ENCODE results near the gene PRELID1. TPM values are rescaled to one million over a fixed set of nuclear protein-coding genes. Genes with fewer than 3 reads are reported as not detected.

Gene PRELID1
- total and polyA plus RNA-seq, 10 of the 15 experiments (the other 5 are each of a cell fraction or from before 2014, with no cell fraction given) = 30.9 to 584 (median 254) TPM

Other genes with a start within 250 kb of the PRELID1 start
Only the 7 nearest of the 15 such genes appear.
- 25.7 and 31.0 TPM in 2 replicates for gene RAB24, start 80 bp upstream of the PRELID1 start, total RNA-seq (2014; rRNA removed)
- gene RAB24, start 80 bp upstream of the PRELID1 start, total RNA-seq (2014; rRNA removed; fragmentation: Illumina TruSeq; extraction: Trizol) = 11.9 and 12.1 TPM in 2 replicates
- gene RAB24, start 80 bp upstream of the PRELID1 start, total RNA-seq (2021) = 27.6 and 30.3 TPM in 2 replicates
- gene RAB24, start 80 bp upstream of the PRELID1 start, polyA plus RNA-seq (2011; rRNA removed) = 15.0 and 22.3 TPM in 2 replicates
- gene RAB24, start 80 bp upstream of the PRELID1 start, polyA plus RNA-seq (2014; fragmentation: Illumina TruSeq; extraction: Trizol) = 14.1 and 15.1 TPM in 2 replicates
- gene RAB24, start 80 bp upstream of the PRELID1 start, polyA plus RNA-seq (2014; fragmentation: Nextera tagmentation; extraction: Ambion mirVana) = 10 to 100 TPM in 1 of 2 experiments, 1 to 10 TPM in 1; 8.0 to 12.8 TPM
- 44.4 and 50.8 TPM in 2 replicates for gene RAB24, start 80 bp upstream of the PRELID1 start, polyA plus RNA-seq (2014; rRNA removed)
- gene RAB24, start 80 bp upstream of the PRELID1 start, polyA plus RNA-seq (2016; fragmentation: Nextera tagmentation; extraction: Ambion mirVana) = 10 to 100 TPM; 26.4 to 28.4 TPM
- gene MXD3, start 8.1 kb downstream of the PRELID1 start, total RNA-seq (2014; rRNA removed) = 26.9 and 27.4 TPM in 2 replicates
- 3.5 and 3.8 TPM in 2 replicates for gene MXD3, start 8.1 kb downstream of the PRELID1 start, total RNA-seq (2014; rRNA removed; fragmentation: Illumina TruSeq; extraction: Trizol)
- 20.5 and 26.7 TPM in 2 replicates for gene MXD3, start 8.1 kb downstream of the PRELID1 start, total RNA-seq (2021)
- 4.1 and 13.3 TPM in 2 replicates for gene MXD3, start 8.1 kb downstream of the PRELID1 start, polyA plus RNA-seq (2011; rRNA removed)
- gene MXD3, start 8.1 kb downstream of the PRELID1 start, polyA plus RNA-seq (2014; fragmentation: Illumina TruSeq; extraction: Trizol) = 0.79 and 1.7 TPM in 2 replicates
- under 1 TPM; 0.24 to 0.93 TPM for gene MXD3, start 8.1 kb downstream of the PRELID1 start, polyA plus RNA-seq (2014; fragmentation: Nextera tagmentation; extraction: Ambion mirVana)
- 29.8 and 36.2 TPM in 2 replicates for gene MXD3, start 8.1 kb downstream of the PRELID1 start, polyA plus RNA-seq (2014; rRNA removed)
- 10 to 100 TPM; 13.7 to 15.5 TPM for gene MXD3, start 8.1 kb downstream of the PRELID1 start, polyA plus RNA-seq (2016; fragmentation: Nextera tagmentation; extraction: Ambion mirVana)
- 184 and 207 TPM in 2 replicates for gene LMAN2, start 47.9 kb downstream of the PRELID1 start, total RNA-seq (2014; rRNA removed)
- gene LMAN2, start 47.9 kb downstream of the PRELID1 start, total RNA-seq (2014; rRNA removed; fragmentation: Illumina TruSeq; extraction: Trizol) = 98.9 and 112 TPM in 2 replicates
- gene LMAN2, start 47.9 kb downstream of the PRELID1 start, total RNA-seq (2021) = 117 and 121 TPM in 2 replicates
- 55.9 and 104 TPM in 2 replicates for gene LMAN2, start 47.9 kb downstream of the PRELID1 start, polyA plus RNA-seq (2011; rRNA removed)
- 84.1 and 178 TPM in 2 replicates for gene LMAN2, start 47.9 kb downstream of the PRELID1 start, polyA plus RNA-seq (2014; fragmentation: Illumina TruSeq; extraction: Trizol)
- 10 to 100 TPM in 1 of 2 experiments, 1 to 10 TPM in 1; 2.4 to 11.4 TPM for gene LMAN2, start 47.9 kb downstream of the PRELID1 start, polyA plus RNA-seq (2014; fragmentation: Nextera tagmentation; extraction: Ambion mirVana)
- gene LMAN2, start 47.9 kb downstream of the PRELID1 start, polyA plus RNA-seq (2014; rRNA removed) = 179 and 230 TPM in 2 replicates
- 100 to 1,000 TPM; 252 to 264 TPM for gene LMAN2, start 47.9 kb downstream of the PRELID1 start, polyA plus RNA-seq (2016; fragmentation: Nextera tagmentation; extraction: Ambion mirVana)
- 56.5 and 68.1 TPM in 2 replicates for gene RGS14, start 54.1 kb downstream of the PRELID1 start, total RNA-seq (2014; rRNA removed)
- gene RGS14, start 54.1 kb downstream of the PRELID1 start, total RNA-seq (2014; rRNA removed; fragmentation: Illumina TruSeq; extraction: Trizol) = 25.1 and 30.4 TPM in 2 replicates
- 65.6 and 72.9 TPM in 2 replicates for gene RGS14, start 54.1 kb downstream of the PRELID1 start, total RNA-seq (2021)
- gene RGS14, start 54.1 kb downstream of the PRELID1 start, polyA plus RNA-seq (2011; rRNA removed) = 28.8 and 57.1 TPM in 2 replicates
- 4.4 and 35.8 TPM in 2 replicates for gene RGS14, start 54.1 kb downstream of the PRELID1 start, polyA plus RNA-seq (2014; fragmentation: Illumina TruSeq; extraction: Trizol)
- 1 to 10 TPM in 1 of 2 experiments, under 1 TPM in 1; 0.19 to 1.3 TPM for gene RGS14, start 54.1 kb downstream of the PRELID1 start, polyA plus RNA-seq (2014; fragmentation: Nextera tagmentation; extraction: Ambion mirVana)
- gene RGS14, start 54.1 kb downstream of the PRELID1 start, polyA plus RNA-seq (2014; rRNA removed) = 88.7 and 91.9 TPM in 2 replicates
- gene RGS14, start 54.1 kb downstream of the PRELID1 start, polyA plus RNA-seq (2016; fragmentation: Nextera tagmentation; extraction: Ambion mirVana) = 10 to 100 TPM; 53.6 to 56.0 TPM
- gene SLC34A1, start 80.6 kb downstream of the PRELID1 start, total RNA-seq (2014; rRNA removed) = 0.05 and 0.11 TPM in 2 replicates
- gene SLC34A1, start 80.6 kb downstream of the PRELID1 start, total RNA-seq (2014; rRNA removed; fragmentation: Illumina TruSeq; extraction: Trizol) = 0.04 and 0.09 TPM in 2 replicates
- gene SLC34A1, start 80.6 kb downstream of the PRELID1 start, total RNA-seq (2021) = 0.05 and 0.10 TPM in 2 replicates
- gene SLC34A1, start 80.6 kb downstream of the PRELID1 start, polyA plus RNA-seq (2011; rRNA removed) = 0.14 TPM in 2 replicates
- gene SLC34A1, start 80.6 kb downstream of the PRELID1 start, polyA plus RNA-seq (2014; fragmentation: Illumina TruSeq; extraction: Trizol) = 0.03 TPM in 1 of 2 replicates, not detected in the other
- gene SLC34A1, start 80.6 kb downstream of the PRELID1 start, polyA plus RNA-seq (2014; fragmentation: Nextera tagmentation; extraction: Ambion mirVana) = not detected
- gene SLC34A1, start 80.6 kb downstream of the PRELID1 start, polyA plus RNA-seq (2014; rRNA removed) = 0.05 and 0.09 TPM in 2 replicates
- under 1 TPM; 0.07 to 0.09 TPM for gene SLC34A1, start 80.6 kb downstream of the PRELID1 start, polyA plus RNA-seq (2016; fragmentation: Nextera tagmentation; extraction: Ambion mirVana)
- not detected in 2 replicates for gene PFN3, start 96.9 kb downstream of the PRELID1 start, total RNA-seq (2014; rRNA removed)
- gene PFN3, start 96.9 kb downstream of the PRELID1 start, total RNA-seq (2014; rRNA removed; fragmentation: Illumina TruSeq; extraction: Trizol) = not detected in 2 replicates
- gene PFN3, start 96.9 kb downstream of the PRELID1 start, total RNA-seq (2021) = not detected in 2 replicates
- not detected in 2 replicates for gene PFN3, start 96.9 kb downstream of the PRELID1 start, polyA plus RNA-seq (2011; rRNA removed)
- not detected in 2 replicates for gene PFN3, start 96.9 kb downstream of the PRELID1 start, polyA plus RNA-seq (2014; fragmentation: Illumina TruSeq; extraction: Trizol)
- not detected for gene PFN3, start 96.9 kb downstream of the PRELID1 start, polyA plus RNA-seq (2014; fragmentation: Nextera tagmentation; extraction: Ambion mirVana)
- not detected in 2 replicates for gene PFN3, start 96.9 kb downstream of the PRELID1 start, polyA plus RNA-seq (2014; rRNA removed)
- gene PFN3, start 96.9 kb downstream of the PRELID1 start, polyA plus RNA-seq (2016; fragmentation: Nextera tagmentation; extraction: Ambion mirVana) = not detected
- 6.9 and 7.1 TPM in 2 replicates for gene F12, start 105.8 kb downstream of the PRELID1 start, total RNA-seq (2014; rRNA removed)
- 0.49 and 0.74 TPM in 2 replicates for gene F12, start 105.8 kb downstream of the PRELID1 start, total RNA-seq (2014; rRNA removed; fragmentation: Illumina TruSeq; extraction: Trizol)
- 5.8 and 7.1 TPM in 2 replicates for gene F12, start 105.8 kb downstream of the PRELID1 start, total RNA-seq (2021)
- 2.3 and 5.2 TPM in 2 replicates for gene F12, start 105.8 kb downstream of the PRELID1 start, polyA plus RNA-seq (2011; rRNA removed)
- 0.25 and 0.82 TPM in 2 replicates for gene F12, start 105.8 kb downstream of the PRELID1 start, polyA plus RNA-seq (2014; fragmentation: Illumina TruSeq; extraction: Trizol)
- gene F12, start 105.8 kb downstream of the PRELID1 start, polyA plus RNA-seq (2014; fragmentation: Nextera tagmentation; extraction: Ambion mirVana) = under 1 TPM; 0.50 to 0.82 TPM
- 5.9 and 9.9 TPM in 2 replicates for gene F12, start 105.8 kb downstream of the PRELID1 start, polyA plus RNA-seq (2014; rRNA removed)
- 10 to 100 TPM in 1 of 2 experiments, 1 to 10 TPM in 1; 9.7 to 11.3 TPM for gene F12, start 105.8 kb downstream of the PRELID1 start, polyA plus RNA-seq (2016; fragmentation: Nextera tagmentation; extraction: Ambion mirVana)